GM12872 (cell line): ENCODE data around the gene FOXP4.

Experiments
- TF ChIP-seq, protein P1 (sequence below): IDR thresholded peaks from 3 replicates; pipeline ENCODE4 v1.5.1; 2011; ENCODE audit warnings: low read depth, mild to moderate bottlenecking, low read length, moderate library complexity; ENCODE audit not compliant: insufficient read depth

The FOXP4 gene, protein sequence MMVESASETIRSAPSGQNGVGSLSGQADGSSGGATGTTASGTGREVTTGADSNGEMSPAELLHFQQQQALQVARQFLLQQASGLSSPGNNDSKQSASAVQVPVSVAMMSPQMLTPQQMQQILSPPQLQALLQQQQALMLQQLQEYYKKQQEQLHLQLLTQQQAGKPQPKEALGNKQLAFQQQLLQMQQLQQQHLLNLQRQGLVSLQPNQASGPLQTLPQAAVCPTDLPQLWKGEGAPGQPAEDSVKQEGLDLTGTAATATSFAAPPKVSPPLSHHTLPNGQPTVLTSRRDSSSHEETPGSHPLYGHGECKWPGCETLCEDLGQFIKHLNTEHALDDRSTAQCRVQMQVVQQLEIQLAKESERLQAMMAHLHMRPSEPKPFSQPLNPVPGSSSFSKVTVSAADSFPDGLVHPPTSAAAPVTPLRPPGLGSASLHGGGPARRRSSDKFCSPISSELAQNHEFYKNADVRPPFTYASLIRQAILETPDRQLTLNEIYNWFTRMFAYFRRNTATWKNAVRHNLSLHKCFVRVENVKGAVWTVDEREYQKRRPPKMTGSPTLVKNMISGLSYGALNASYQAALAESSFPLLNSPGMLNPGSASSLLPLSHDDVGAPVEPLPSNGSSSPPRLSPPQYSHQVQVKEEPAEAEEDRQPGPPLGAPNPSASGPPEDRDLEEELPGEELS

DNA sequence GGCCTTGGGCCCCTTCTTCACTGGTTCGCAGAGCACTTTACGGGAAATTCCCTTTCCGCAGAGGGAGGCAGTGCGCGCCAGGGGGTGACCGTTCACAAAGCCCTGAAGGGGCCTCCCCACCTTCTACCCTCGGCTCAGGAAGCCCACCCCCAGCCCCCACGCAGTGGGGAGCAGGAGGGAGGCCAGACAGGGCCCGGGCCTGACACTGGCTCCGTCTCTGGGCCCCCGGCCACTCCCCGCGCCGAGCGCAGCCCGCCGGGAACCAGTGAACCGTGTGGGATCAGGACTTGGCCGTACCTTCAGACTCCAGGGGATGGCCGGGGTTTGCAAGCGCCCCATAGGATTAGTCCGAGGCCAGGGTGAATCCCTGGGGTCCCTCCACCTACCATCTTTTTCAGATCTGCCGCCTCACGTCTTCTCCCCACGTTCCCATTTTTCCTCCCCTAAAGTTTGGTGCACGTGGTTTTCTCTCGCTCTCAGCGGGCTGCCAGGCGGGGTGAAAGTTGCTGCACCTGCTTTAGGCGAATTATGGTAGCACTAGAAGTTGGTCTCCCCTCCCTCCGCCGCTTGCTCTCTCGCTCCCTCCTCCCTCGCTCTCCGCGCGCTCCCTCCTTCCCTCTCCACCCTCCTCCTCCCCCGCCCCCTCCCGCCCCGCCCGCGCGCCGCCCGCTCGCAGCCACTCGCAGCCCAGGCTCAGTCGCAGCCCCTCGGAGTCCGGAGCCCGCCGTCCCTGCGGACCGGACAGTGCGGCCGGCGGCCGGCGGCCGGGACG is at the start of gene FOXP4:
Gene FOXP4, plus strand, starts transcription at position 679 of the 772 bp plus-strand sequence. CDS start 19,380 bp downstream, outside the sequence.
- TF ChIP-seq, protein P1, sequence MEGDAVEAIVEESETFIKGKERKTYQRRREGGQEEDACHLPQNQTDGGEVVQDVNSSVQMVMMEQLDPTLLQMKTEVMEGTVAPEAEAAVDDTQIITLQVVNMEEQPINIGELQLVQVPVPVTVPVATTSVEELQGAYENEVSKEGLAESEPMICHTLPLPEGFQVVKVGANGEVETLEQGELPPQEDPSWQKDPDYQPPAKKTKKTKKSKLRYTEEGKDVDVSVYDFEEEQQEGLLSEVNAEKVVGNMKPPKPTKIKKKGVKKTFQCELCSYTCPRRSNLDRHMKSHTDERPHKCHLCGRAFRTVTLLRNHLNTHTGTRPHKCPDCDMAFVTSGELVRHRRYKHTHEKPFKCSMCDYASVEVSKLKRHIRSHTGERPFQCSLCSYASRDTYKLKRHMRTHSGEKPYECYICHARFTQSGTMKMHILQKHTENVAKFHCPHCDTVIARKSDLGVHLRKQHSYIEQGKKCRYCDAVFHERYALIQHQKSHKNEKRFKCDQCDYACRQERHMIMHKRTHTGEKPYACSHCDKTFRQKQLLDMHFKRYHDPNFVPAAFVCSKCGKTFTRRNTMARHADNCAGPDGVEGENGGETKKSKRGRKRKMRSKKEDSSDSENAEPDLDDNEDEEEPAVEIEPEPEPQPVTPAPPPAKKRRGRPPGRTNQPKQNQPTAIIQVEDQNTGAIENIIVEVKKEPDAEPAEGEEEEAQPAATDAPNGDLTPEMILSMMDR: no peak

DNA sequence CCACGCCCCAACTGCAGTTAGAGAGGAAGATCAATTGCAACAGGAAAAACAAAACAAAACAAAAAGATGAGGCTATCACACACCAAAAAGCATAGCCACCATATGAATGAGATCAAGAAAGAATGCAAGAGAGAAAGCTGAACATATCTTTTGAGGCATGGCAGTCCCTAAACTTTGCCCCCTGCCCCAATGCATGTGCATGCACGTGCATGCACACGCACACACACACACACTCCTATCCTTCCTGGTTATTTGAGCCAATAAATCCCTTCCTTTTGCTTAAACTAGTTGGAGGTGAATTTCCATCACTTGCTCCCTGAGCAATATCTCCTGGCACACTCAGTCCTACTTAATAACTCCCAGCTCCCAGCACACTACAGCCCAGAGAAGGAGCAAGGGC is 48.6 kb upstream of the FOXP4 start:
- TF ChIP-seq, protein P1: no peak

DNA sequence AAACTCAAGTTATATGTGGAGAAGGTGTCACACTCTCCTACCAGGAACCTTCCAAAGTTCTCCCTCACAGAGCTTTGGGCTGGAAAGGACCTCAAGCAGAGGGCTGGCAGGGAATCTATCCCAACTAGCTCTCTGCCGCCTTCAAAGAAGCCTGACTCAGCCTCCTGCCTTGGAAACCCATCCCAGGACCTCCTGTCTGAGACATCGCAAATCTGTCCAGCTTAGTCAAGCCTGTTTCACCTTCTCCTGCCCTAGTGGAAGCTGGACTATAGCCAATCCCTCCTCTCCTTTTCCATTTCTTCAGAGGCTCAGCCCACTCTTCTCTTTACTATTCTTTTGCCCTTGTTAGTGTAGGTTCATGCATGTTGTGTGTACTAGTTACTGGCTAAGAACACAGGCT is 48.2 kb upstream of the FOXP4 start:
- TF ChIP-seq, protein P1: no peak

DNA sequence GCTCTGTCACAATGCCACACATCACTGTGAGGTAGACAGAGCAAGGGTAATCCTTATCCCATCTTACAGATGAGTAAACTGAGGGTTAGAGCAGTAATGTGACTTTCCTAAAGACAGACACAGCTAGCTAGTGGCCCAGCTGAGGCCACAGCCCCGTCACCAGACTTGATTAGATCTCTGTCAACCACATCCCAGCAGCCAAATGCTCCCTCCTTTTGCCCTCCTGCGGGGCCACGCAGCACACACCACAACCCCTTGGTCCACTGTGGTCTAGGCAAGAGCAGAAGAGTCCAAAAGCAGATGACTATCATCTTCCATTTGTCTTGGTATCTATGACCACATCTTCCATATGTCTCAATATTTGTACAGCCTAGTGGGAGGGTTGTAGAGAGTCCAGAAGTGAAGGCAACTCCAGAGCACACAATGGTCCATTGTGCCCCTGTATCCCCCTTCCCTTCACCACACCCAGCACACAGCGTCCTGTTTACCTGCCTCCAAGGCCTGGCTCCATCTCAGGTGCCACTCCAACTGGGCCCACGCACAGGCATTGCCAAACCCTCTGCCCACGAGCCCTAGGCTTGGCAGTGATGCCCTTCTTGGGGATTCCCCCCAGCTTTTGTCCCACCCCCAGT is 47.1 kb upstream of the FOXP4 start:
- TF ChIP-seq, protein P1: no peak

DNA sequence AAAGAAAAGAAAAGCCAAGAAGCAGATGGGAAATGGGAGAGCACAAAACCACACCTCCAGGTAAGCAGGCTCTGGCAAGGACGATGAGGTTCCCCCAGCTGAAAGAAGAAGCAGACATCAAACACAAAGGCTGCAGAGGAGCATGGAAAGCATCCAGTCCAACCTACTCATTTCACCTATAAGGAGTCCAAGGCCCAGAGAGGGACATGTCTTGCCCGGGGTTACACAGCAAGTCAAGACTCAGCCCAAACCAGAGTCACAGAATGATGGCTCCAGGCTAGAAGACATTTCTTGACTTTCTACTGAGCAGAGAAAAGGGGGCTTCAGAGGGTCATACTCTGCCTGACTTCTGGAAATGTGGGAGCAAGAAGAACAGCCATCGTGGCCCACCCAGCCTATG is 45.6 kb upstream of the FOXP4 start:
- TF ChIP-seq, protein P1: no peak

DNA sequence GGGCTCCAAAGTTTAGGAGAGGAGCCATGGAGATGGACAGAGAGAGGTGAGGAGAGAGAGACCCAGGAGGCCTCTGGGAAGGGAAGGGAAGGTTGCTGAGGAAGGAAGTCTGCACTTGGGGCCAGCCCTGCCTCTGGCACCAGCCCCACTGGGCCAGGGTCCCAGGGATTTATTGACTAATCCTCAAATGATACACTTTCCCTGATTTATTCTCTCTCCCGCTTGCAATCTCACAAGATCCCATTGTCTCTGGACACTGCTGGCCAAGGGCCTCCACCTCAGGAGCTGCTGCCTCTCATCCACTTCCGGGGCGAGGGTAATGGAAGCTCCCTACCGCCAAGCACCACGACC is 43.6 kb upstream of the FOXP4 start:
- TF ChIP-seq, protein P1: no peak
